Measurements from ENCODE around the gene CHCHD5.
"Not testable (repeated sequence)": the region's sequence is repeated elsewhere in the genome, so short reads cannot be mapped to it uniquely, and the experiment has no call there.

Gene CHCHD5

GRCh38 chr2:112614201-112614840, 29.9 kb downstream of the CHCHD5 start:
- Histone ChIP-seq H2AFZ (ENCODE audit: low read length) (no peak overlapping the region), H3K4me2 (ENCODE audit: low read depth, low read length) (no peak overlapping the region), H3K9ac (ENCODE audit: low read length) (no peak overlapping the region), H3K4me1 (ENCODE audit: low read length) (no peaks in the 10 kb centered on the region), H3F3A (ENCODE audit: insufficient read depth, low read length) (no peaks in the 10 kb centered on the region), H3K36me3 (replicated peaks; ENCODE audit: insufficient read depth, low read length) (no peaks in the 10 kb centered on the region), H3K79me2 (ENCODE audit: low read length) (no peaks in the 10 kb centered on the region), H3K9me2 (replicated peaks; ENCODE audit: insufficient read depth, low read length) (no peaks in the 10 kb centered on the region), H3K4me3 (ENCODE audit: low read length) (no peak overlapping the region), H4K20me1 (ENCODE audit: insufficient read depth, low read length) (no peaks in the 10 kb centered on the region), H3K27ac (ENCODE audit: low read length) (no peak overlapping the region), H3K9me3 (replicated peaks; ENCODE audit: insufficient read depth, low read length) (no peaks in the 10 kb centered on the region), H3K27me3 (replicated peaks; ENCODE audit: insufficient read depth, low read length) (no peaks in the 10 kb centered on the region)
- no peak for TF ChIP-seq CTCF (IDR thresholded peaks at IDR 0.05; ENCODE audit: low read length)
- TF ChIP-seq EZH2phosphoT487 (IDR thresholded peaks at IDR 0.05; ENCODE audit: low read length): no peak
- no peak for TF ChIP-seq EZH2 (optimal IDR thresholded peaks at IDR 0.05; ENCODE audit: low read depth, low read length)
- no peak for DNase-seq

GRCh38 chr2:112615051-112615450, 30.6 kb downstream of the CHCHD5 start:
- no peak for DNase-seq
- no peak overlapping the region for H2AFZ ChIP-seq (ENCODE audit: low read length)
- no peak overlapping the region for H3K27ac ChIP-seq (ENCODE audit: low read length)
- no peaks in the 10 kb centered on the region for H4K20me1 ChIP-seq (ENCODE audit: insufficient read depth, low read length)
- no peaks in the 10 kb centered on the region for H3K9me3 ChIP-seq (replicated peaks; ENCODE audit: insufficient read depth, low read length)
- no peaks in the 10 kb centered on the region for H3K79me2 ChIP-seq (ENCODE audit: low read length)
- H3K36me3 ChIP-seq (replicated peaks; ENCODE audit: insufficient read depth, low read length): no peaks in the 10 kb centered on the region
- no peak overlapping the region for H3K9ac ChIP-seq (ENCODE audit: low read length)
- no peak overlapping the region for H3K4me2 ChIP-seq (ENCODE audit: low read depth, low read length)
- TF ChIP-seq EZH2 (optimal IDR thresholded peaks at IDR 0.05; ENCODE audit: low read depth, low read length): no peak
- TF ChIP-seq EZH2phosphoT487 (IDR thresholded peaks at IDR 0.05; ENCODE audit: low read length): no peak
- no peak for TF ChIP-seq CTCF (IDR thresholded peaks at IDR 0.05; ENCODE audit: low read length)
- H3K4me3 ChIP-seq (ENCODE audit: low read length): no peak overlapping the region
- H3F3A ChIP-seq (ENCODE audit: insufficient read depth, low read length): no peaks in the 10 kb centered on the region
- H3K4me1 ChIP-seq (ENCODE audit: low read length): no peaks in the 10 kb centered on the region
- no peaks in the 10 kb centered on the region for H3K27me3 ChIP-seq (replicated peaks; ENCODE audit: insufficient read depth, low read length)
- no peaks in the 10 kb centered on the region for H3K9me2 ChIP-seq (replicated peaks; ENCODE audit: insufficient read depth, low read length)

- not testable (repeated sequence) for H3K27me3 ChIP-seq (replicated peaks; ENCODE audit: insufficient read depth, low read length); H3K9me2 ChIP-seq (replicated peaks; ENCODE audit: insufficient read depth, low read length); H3K9me3 ChIP-seq (replicated peaks; ENCODE audit: insufficient read depth, low read length); H3K4me2 ChIP-seq (ENCODE audit: low read depth, low read length); H3K4me3 ChIP-seq (ENCODE audit: low read length); H3K27ac ChIP-seq (ENCODE audit: low read length); H3K4me1 ChIP-seq (ENCODE audit: low read length); H4K20me1 ChIP-seq (ENCODE audit: insufficient read depth, low read length); H3F3A ChIP-seq (ENCODE audit: insufficient read depth, low read length); H3K36me3 ChIP-seq (replicated peaks; ENCODE audit: insufficient read depth, low read length); H3K79me2 ChIP-seq (ENCODE audit: low read length); H3K9ac ChIP-seq (ENCODE audit: low read length); H2AFZ ChIP-seq (ENCODE audit: low read length); DNase-seq
These were observed 31.4 kb downstream of the CHCHD5 start for GRCh38 chr2:112615798-112616197.

GRCh38 chr2:112618383-112618782, 34.0 kb downstream of the CHCHD5 start:
- no peaks in the 10 kb centered on the region for H4K20me1 ChIP-seq (ENCODE audit: insufficient read depth, low read length)
- no peak overlapping the region for H3K9ac ChIP-seq (ENCODE audit: low read length)
- H3K27me3 ChIP-seq (replicated peaks; ENCODE audit: insufficient read depth, low read length): no peaks in the 10 kb centered on the region
- H3K36me3 ChIP-seq (replicated peaks; ENCODE audit: insufficient read depth, low read length): no peaks in the 10 kb centered on the region
- H3K79me2 ChIP-seq (ENCODE audit: low read length): no peaks in the 10 kb centered on the region
- DNase-seq: no peak
- no peaks in the 10 kb centered on the region for H3K9me2 ChIP-seq (replicated peaks; ENCODE audit: insufficient read depth, low read length)
- H2AFZ ChIP-seq (ENCODE audit: low read length): no peak overlapping the region
- no peak overlapping the region for H3K4me2 ChIP-seq (ENCODE audit: low read depth, low read length)
- TF ChIP-seq EZH2 (optimal IDR thresholded peaks at IDR 0.05; ENCODE audit: low read depth, low read length) (no peak), CTCF (IDR thresholded peaks at IDR 0.05; ENCODE audit: low read length) (no peak), EZH2phosphoT487 (IDR thresholded peaks at IDR 0.05; ENCODE audit: low read length) (no peak)
- H3K9me3 ChIP-seq (replicated peaks; ENCODE audit: insufficient read depth, low read length): no peaks in the 10 kb centered on the region
- H3F3A ChIP-seq (ENCODE audit: insufficient read depth, low read length): no peaks in the 10 kb centered on the region
- H3K4me3 ChIP-seq (ENCODE audit: low read length): no peak overlapping the region
- H3K27ac ChIP-seq (ENCODE audit: low read length): no peak overlapping the region
- no peaks in the 10 kb centered on the region for H3K4me1 ChIP-seq (ENCODE audit: low read length)
